Fibroblast of lung (primary cell): Measurements from ENCODE around the gene EYS. TPM values are rescaled to one million over a fixed set of nuclear protein-coding genes. Genes with fewer than 3 reads are reported as not detected.

Source experiments
- DNase-seq, 2 donors: peaks; one replicate each; pipeline versions ENCODE4 v3.0.0 to v3.0.0-alpha.2; 2010; ENCODE audit warnings: low read depth in 2 of 2
- H2AFZ ChIP-seq: 2 replicates; pipeline ENCODE4 v1.5.1; 2012; ENCODE audit warnings: low read length, control low read depth, inconsistent platforms
- H3K27ac ChIP-seq: 2 replicates; pipeline ENCODE4 v1.5.1; 2011; ENCODE audit warnings: low read length, control low read depth; ENCODE audit not compliant: insufficient read depth
- H3K27me3 ChIP-seq: 2 replicates; pipeline ENCODE4 v1.5.1; 2011; ENCODE audit warnings: mild to moderate bottlenecking, low read length; ENCODE audit not compliant: control insufficient read depth, insufficient read depth
- H3K36me3 ChIP-seq: 2 replicates; pipeline ENCODE4 v1.5.1; 2011; ENCODE audit warnings: low read length; ENCODE audit not compliant: control insufficient read depth, insufficient read depth
- H3K4me1 ChIP-seq: 2 replicates; pipeline ENCODE4 v1.5.1; 2011; ENCODE audit warnings: low read length; ENCODE audit not compliant: control insufficient read depth, insufficient read depth; ENCODE audit errors: extremely low read depth
- H3K4me2 ChIP-seq: 2 replicates; pipeline ENCODE4 v1.5.1; 2011; ENCODE audit warnings: low read length, control low read depth; ENCODE audit not compliant: insufficient read depth; ENCODE audit errors: extremely low read depth
- H3K4me3 ChIP-seq, 4 experiments: fragments of 200-600 bp in 1 of 4; sonication (generic) in 1 of 4; replicated peaks in 1 of 4; 2 replicates each; pipeline ENCODE4 v1.5.1; 2011 to 2016; ENCODE audit warnings: low read length in 4 of 4, low read depth in 3 of 4, mild to moderate bottlenecking in 3 of 4, control low read depth in 2 of 4, inconsistent platforms in 1 of 4, mixed read lengths in 1 of 4; ENCODE audit not compliant: insufficient read depth in 1 of 4; ENCODE audit errors: control extremely low read depth in 1 of 4
- H3K79me2 ChIP-seq: 2 replicates; pipeline ENCODE4 v1.5.1; 2012; ENCODE audit warnings: mild to moderate bottlenecking, low read length, inconsistent platforms; ENCODE audit not compliant: control insufficient read depth, insufficient read depth
- H3K9ac ChIP-seq: 2 replicates; pipeline ENCODE4 v1.5.1; 2011; ENCODE audit warnings: mild to moderate bottlenecking, low read length, control low read depth; ENCODE audit not compliant: insufficient read depth
- H3K9me3 ChIP-seq: 2 replicates; pipeline ENCODE4 v1.5.1; 2012; ENCODE audit warnings: low read depth, low read length; ENCODE audit not compliant: control insufficient read depth, insufficient read depth
- H4K20me1 ChIP-seq: 2 replicates; pipeline ENCODE4 v1.5.1; 2011; ENCODE audit warnings: low read length; ENCODE audit not compliant: control insufficient read depth, insufficient read depth; ENCODE audit errors: extremely low read depth
- EZH2 ChIP-seq: IDR thresholded peaks from 2 replicates; pipeline ENCODE4 v1.5.1; 2012; ENCODE audit warnings: low read length, control low read depth, mild to moderate bottlenecking; ENCODE audit errors: missing control alignments
- polyA plus RNA-seq, 2 donors: library from polyadenylated mRNA; depleted of rRNA in 1 of 2; stranded (reverse) in 1 of 2; unstranded in 1 of 2; fragments of >200 nt; gene quantifications; 2 replicates each; pipeline ENCODE4 v1.2.1, GENCODE V29; 2011 to 2012; ENCODE audit warnings: missing spikeins in 1 of 2
- total RNA-seq: library from RNA; depleted of rRNA; stranded (reverse); fragments of >200 nt; gene quantifications from 2 replicates; pipeline ENCODE4 v1.2.1, GENCODE V29; 2014
- TF ChIP-seq, protein P1 (sequence below), 2 donors: IDR thresholded peaks in 1 of 2; conservative IDR thresholded peaks in 1 of 2; 1 replicate in 1 of 2; 2 replicates in 1 of 2; pipeline ENCODE4 v1.5.1; 2011 to 2012; ENCODE audit warnings: low read length in 2 of 2, control low read depth in 1 of 2, inconsistent platforms in 1 of 2, low read depth in 1 of 2, mild to moderate bottlenecking in 1 of 2

EYS gene
- total and polyA plus RNA-seq, 2 donors (not counting 1 experiment from before 2014, with no cell fraction given): under 0.01 TPM; not detected in 1

DNA sequence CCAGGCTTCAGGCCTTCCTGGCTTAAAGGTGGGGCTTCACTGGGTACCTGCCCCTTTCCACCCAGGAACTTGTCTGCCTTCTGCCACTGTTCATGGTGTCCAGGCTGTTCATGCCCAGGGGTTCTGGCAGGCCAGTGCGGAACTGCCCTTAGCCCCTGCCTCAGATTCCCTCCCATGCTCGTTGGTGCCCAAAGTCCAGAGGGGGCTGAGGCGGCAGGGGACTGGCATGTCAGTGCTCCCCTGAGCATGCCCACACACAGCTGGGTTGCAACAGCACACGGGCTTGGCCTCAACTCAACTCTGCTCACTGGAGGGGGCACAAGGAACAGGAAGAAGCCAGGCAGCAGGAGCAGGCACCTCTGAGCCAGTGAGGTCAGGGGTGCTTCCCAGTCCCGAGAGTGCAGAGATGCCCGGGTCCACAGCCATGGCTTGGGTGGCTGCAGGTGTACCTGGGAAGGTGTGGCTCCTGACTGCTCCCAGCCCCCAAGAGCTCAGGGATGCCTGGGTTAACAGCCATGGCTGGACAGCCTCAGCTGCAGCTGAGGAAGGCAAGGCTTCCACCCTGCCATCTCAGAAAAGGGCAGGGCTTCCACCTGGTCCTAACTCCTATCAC lies 845.9 kb downstream of the EYS start:
- H3K27me3 ChIP-seq: no peaks in the 10 kb centered on the region
- TF ChIP-seq, protein P1, sequence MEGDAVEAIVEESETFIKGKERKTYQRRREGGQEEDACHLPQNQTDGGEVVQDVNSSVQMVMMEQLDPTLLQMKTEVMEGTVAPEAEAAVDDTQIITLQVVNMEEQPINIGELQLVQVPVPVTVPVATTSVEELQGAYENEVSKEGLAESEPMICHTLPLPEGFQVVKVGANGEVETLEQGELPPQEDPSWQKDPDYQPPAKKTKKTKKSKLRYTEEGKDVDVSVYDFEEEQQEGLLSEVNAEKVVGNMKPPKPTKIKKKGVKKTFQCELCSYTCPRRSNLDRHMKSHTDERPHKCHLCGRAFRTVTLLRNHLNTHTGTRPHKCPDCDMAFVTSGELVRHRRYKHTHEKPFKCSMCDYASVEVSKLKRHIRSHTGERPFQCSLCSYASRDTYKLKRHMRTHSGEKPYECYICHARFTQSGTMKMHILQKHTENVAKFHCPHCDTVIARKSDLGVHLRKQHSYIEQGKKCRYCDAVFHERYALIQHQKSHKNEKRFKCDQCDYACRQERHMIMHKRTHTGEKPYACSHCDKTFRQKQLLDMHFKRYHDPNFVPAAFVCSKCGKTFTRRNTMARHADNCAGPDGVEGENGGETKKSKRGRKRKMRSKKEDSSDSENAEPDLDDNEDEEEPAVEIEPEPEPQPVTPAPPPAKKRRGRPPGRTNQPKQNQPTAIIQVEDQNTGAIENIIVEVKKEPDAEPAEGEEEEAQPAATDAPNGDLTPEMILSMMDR (conservative IDR thresholded peaks at IDR 0.05 in 1 of 2, IDR thresholded peaks at IDR 0.05 in 1 of 2; ENCODE audit: low read depth in 1 of 2, low read length in 2 of 2): no peak
- TF ChIP-seq EZH2: no peak
- no peaks in the 10 kb centered on the region for H3K9me3 ChIP-seq
- DNase-seq: no peak
- H4K20me1 ChIP-seq: no peaks in the 10 kb centered on the region
- no peak overlapping the region for H3K9ac ChIP-seq
- H3K36me3 ChIP-seq: no peaks in the 10 kb centered on the region
- H3K79me2 ChIP-seq: no peaks in the 10 kb centered on the region
- no peak overlapping the region for H3K4me2 ChIP-seq
- H2AFZ ChIP-seq: no peak overlapping the region
- no peak overlapping the region for H3K27ac ChIP-seq
- no peaks in the 10 kb centered on the region for H3K4me1 ChIP-seq
- no peak overlapping the region for H3K4me3 ChIP-seq

DNA sequence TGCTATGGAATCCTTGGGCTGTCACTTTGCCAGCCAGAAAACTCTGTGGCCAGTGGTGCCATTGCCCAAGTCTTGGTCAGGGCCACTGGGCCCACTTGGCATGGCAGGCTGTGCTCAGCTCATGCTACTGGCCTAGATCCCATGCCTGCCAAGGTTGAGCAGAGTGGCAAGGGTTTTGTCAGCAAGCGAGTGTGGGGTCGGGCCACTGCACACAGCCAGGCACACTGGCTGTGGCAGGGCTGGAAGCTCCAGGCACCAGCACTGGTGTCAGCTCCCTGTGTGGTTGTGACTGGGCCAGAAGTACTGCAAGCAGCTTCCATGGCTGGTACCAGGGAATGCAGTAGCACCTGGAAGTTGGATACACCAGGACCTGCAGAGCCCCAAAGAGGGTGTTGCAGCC lies 846.8 kb downstream of the EYS start:
- no peak for TF ChIP-seq EZH2
- TF ChIP-seq, protein P1 (conservative IDR thresholded peaks at IDR 0.05 in 1 of 2, IDR thresholded peaks at IDR 0.05 in 1 of 2; ENCODE audit: low read depth in 1 of 2, low read length in 2 of 2): no peak
- Histone ChIP-seq H3K27me3 (no peaks in the 10 kb centered on the region), H4K20me1 (no peaks in the 10 kb centered on the region), H3K9me3 (no peaks in the 10 kb centered on the region), H3K4me2 (no peak overlapping the region), H3K4me1 (no peaks in the 10 kb centered on the region), H3K36me3 (no peaks in the 10 kb centered on the region), H3K9ac (no peak overlapping the region), H3K27ac (no peak overlapping the region), H3K79me2 (no peaks in the 10 kb centered on the region), H2AFZ (no peak overlapping the region), H3K4me3 (no peak overlapping the region)
- DNase-seq: no peak

DNA sequence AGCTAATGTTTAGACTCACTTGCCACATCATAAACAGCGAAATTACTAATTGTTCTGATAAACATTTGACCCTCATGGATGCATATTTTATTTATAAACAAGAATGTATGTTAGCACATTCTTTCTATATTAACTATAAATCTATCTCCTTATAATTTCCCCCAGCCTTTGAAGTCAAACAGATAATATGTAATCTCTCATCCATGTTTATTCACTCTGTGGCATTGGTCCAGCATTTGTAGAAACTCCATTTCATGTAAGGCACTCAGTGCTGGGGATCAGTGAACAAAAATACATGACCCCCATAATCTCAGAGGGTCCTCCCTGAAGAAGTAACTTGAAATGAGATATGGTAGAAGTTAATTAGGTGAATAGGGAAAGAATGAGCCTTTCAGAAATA lies 856.9 kb downstream of the EYS start:
- no peaks in the 10 kb centered on the region for H3K36me3 ChIP-seq
- H2AFZ ChIP-seq: no peak overlapping the region
- TF ChIP-seq, protein P1 (conservative IDR thresholded peaks at IDR 0.05 in 1 of 2, IDR thresholded peaks at IDR 0.05 in 1 of 2; ENCODE audit: low read depth in 1 of 2, low read length in 2 of 2): no peak
- no peak for TF ChIP-seq EZH2
- no peaks in the 10 kb centered on the region for H3K27me3 ChIP-seq
- no peak for DNase-seq
- no peak overlapping the region for H3K4me3 ChIP-seq
- H3K9me3 ChIP-seq: no peaks in the 10 kb centered on the region
- no peak overlapping the region for H3K9ac ChIP-seq
- no peaks in the 10 kb centered on the region for H3K79me2 ChIP-seq
- no peaks in the 10 kb centered on the region for H4K20me1 ChIP-seq
- no peak overlapping the region for H3K27ac ChIP-seq
- H3K4me2 ChIP-seq: no peak overlapping the region
- H3K4me1 ChIP-seq: no peaks in the 10 kb centered on the region
